C4-2B (cell line): ENCODE measurements around the gene PTPRT.

Source experiments
- H3K27ac ChIP-seq: fragments of 450-650 bp; 2 replicates; pipeline ENCODE4 v1.5.1; 2017
- ZFX ChIP-seq: fragments of 450-650 bp; IDR thresholded peaks from 2 replicates; pipeline ENCODE4 v1.6.1; 2017
- TF ChIP-seq, protein P1 (sequence below): fragments of 450-650 bp; conservative IDR thresholded peaks from 2 replicates; pipeline ENCODE4 v1.5.1; 2017; ENCODE audit warnings: mild to moderate bottlenecking

PTPRT gene

DNA sequence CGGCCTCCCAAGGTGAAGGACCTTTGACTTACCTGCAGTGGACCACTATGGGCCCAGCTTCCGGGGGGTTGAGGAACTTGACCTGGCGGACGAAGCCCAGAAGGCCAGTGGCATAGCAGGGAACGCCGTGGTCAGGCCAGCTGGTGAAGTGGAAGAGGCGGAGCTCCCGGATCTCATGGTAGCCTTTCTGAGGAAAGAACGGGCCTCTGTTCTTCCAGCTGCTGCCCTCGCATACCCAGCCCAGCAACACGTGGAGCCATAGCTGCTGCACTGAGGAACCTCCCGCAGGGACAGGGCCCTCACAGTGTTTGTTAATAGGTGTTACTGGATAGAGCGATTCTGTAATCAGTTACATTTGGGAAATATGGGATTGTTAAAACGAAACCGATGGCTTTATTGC is 1079.4 kb downstream of the PTPRT start:
- H3K27ac ChIP-seq, result no peak overlapping the region

DNA sequence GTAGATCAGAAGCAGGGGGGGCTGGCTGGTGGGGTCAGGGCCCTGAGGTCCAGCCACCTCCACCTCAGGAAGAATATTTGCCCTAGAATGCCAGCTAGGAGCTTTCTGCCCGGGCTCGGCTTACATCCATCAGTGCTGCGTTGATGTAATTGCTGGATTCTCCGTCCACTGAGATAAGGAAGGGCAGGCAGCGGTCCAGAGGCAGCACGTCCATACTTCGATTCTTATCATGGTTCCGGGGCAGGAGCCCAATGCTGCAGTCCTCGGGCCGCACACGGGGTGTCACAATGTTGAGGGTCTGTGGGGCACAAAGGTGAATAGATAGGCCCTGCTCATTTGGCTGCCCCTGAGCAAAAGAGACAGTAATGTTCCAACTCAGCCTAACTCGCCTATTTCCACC is 1087.7 kb downstream of the PTPRT start:
- TF ChIP-seq, protein P1, sequence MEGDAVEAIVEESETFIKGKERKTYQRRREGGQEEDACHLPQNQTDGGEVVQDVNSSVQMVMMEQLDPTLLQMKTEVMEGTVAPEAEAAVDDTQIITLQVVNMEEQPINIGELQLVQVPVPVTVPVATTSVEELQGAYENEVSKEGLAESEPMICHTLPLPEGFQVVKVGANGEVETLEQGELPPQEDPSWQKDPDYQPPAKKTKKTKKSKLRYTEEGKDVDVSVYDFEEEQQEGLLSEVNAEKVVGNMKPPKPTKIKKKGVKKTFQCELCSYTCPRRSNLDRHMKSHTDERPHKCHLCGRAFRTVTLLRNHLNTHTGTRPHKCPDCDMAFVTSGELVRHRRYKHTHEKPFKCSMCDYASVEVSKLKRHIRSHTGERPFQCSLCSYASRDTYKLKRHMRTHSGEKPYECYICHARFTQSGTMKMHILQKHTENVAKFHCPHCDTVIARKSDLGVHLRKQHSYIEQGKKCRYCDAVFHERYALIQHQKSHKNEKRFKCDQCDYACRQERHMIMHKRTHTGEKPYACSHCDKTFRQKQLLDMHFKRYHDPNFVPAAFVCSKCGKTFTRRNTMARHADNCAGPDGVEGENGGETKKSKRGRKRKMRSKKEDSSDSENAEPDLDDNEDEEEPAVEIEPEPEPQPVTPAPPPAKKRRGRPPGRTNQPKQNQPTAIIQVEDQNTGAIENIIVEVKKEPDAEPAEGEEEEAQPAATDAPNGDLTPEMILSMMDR, result no peak
- TF ChIP-seq ZFX, result no peak

More for the DNA sequence above, 1079.4 kb downstream of the PTPRT start:
- TF ChIP-seq, protein P1, result no peak

DNA sequence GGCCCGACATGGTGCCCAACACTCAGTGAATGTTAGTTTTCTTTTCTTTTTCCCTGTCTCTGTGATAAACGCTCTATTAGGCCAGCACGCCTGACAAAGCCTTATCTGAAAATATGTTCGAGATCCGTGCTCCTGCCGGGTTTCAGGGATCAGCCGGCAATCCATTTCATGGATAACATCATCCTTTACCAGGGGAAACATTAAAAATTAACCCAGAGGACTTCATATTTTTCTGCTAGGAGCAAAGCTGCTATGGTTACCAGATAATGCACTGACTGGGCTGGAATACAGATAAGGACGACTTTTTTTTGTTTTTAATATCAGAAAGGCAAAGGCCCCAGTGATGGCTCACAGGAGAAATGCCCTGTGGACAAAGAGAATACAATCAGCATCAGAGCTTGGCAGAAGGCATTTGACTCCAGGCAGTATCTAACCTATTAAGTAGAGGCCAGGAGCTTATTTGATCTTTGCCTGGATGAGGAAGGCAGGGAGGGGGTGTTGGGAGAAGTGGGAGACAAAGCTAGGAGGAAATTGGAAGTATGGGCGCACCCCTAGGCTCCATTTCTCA is 1089.5 kb downstream of the PTPRT start:
- TF ChIP-seq ZFX, result no peak
- TF ChIP-seq, protein P1, result no peak

More for the DNA sequence above, 1087.7 kb downstream of the PTPRT start:
- H3K27ac ChIP-seq, result no peak overlapping the region

DNA sequence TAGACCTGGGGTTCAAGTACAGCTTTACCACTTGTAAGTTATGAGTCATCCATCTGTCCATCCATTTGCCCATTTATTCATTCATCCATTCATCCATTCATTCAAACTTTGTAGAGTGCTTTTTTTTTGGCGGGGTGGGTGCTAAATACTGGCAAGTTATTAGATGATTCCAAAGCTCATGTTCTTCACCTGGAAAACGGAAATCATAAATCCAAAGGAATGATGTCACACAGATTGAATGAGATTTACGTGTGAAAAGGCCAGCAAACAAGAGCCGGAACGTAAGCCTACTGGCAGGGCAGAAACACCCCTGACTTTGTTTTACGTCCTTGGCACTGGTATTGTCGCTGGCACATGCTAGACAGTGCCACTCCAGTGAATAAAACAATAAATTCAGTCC is 1090.6 kb downstream of the PTPRT start:
- no peak for TF ChIP-seq ZFX
- TF ChIP-seq, protein P1, result no peak
- H3K27ac ChIP-seq, result no peak overlapping the region

More for the DNA sequence above, 1089.5 kb downstream of the PTPRT start:
- H3K27ac ChIP-seq, result no peak overlapping the region

DNA sequence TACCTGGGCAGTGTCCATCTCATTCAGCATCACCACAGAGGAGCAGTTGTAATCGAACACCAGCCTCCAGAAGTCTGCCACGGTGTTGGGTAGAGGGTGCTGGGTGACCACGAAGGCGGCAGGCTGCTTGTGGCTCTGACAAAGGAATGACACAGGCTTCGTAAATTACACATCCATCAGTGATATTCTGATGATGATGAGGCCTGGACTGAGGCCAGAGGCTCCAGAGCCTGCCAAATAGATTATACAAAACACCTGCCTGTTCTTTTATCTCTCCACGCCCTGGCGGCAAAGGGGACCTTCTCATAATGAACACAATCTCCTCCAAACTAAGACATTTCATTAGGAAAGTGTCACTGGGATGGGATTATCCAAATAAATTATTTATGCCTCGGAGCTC is 1091.3 kb downstream of the PTPRT start:
- no peak overlapping the region for H3K27ac ChIP-seq
- TF ChIP-seq, protein P1, result no peak
- no peak for TF ChIP-seq ZFX

DNA sequence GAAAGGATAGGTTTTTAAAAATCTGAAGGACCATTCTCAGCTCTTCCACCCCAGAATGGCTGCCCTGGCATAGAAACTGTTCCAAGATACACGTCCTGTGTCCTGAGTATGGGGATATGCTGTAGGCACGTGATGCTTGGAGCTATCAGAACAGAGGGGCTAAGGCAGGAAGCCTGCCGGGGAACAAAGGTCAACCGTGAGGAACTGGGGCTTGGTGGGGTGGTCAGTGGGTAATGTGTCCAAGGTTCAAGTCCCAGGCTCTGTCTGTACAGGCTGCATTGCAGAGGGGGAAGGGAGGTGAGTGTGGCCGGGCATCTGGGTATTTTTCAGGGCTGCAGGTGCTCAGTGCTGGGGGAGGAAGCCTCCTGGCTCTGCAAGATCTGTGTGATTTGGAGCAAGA is 1092.0 kb downstream of the PTPRT start:
- no peak overlapping the region for H3K27ac ChIP-seq
- TF ChIP-seq, protein P1, result no peak

DNA sequence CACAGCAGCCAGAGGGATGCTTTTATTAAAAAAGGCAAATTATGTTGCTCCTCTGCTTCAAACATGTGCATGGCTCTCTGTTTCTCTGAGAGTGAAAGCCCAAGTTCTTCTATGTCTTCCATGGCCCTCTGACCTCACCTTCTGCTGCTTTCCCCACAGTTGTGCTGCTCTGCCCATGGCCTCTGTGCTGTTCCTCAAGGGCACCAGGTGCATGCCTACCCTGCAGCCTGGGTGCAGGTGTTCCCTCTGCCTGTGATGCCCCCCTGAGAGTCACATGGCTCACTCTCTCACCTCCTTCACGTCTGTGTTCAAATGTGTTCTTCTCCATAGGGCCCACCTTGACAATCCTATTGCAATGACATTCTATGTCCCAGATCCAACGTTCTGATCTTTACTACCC is 1094.5 kb downstream of the PTPRT start:
- no peak for TF ChIP-seq ZFX
- TF ChIP-seq, protein P1, result no peak
- no peak overlapping the region for H3K27ac ChIP-seq
